ENCODE measurements around the gene CD44. TPM values are rescaled to one million over a fixed set of nuclear protein-coding genes. Genes with fewer than 3 reads are reported as not detected.

The CD44 gene
- total and polyA plus RNA-seq, 4 donors, result 4.1 to 26.9 (median 14.6) TPM

DNA sequence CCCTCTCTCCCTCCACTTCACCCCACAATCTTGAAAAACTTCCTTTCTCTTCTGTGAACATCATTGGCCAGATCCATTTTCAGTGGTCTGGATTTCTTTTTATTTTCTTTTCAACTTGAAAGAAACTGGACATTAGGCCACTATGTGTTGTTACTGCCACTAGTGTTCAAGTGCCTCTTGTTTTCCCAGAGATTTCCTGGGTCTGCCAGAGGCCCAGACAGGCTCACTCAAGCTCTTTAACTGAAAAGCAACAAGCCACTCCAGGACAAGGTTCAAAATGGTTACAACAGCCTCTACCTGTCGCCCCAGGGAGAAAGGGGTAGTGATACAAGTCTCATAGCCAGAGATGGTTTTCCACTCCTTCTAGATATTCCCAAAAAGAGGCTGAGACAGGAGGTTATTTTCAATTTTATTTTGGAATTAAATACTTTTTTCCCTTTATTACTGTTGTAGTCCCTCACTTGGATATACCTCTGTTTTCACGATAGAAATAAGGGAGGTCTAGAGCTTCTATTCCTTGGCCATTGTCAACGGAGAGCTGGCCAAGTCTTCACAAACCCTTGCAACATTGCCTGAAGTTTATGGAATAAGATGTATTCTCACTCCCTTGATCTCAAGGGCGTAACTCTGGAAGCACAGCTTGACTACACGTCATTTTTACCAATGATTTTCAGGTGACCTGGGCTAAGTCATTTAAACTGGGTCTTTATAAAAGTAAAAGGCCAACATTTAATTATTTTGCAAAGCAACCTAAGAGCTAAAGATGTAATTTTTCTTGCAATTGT, 92.3 kb downstream of the CD44 start:
- WGBS, result 93% methylated on average over 5 of the region's 5 CpGs
- Histone ChIP-seq H3K4me1 (ENCODE audit: control insufficient read depth in 4 of 4, insufficient read depth in 4 of 4, low read length in 3 of 4) (no peaks in the 10 kb centered on the region), H3K9me3 (ENCODE audit: control insufficient read depth in 4 of 4, low read length in 3 of 4) (no peaks in the 10 kb centered on the region), H3K36me3 (ENCODE audit: control insufficient read depth in 4 of 4, insufficient read depth in 3 of 4, low read depth in 1 of 4, low read length in 3 of 4) (no peaks in the 10 kb centered on the region), H3K27me3 (ENCODE audit: control insufficient read depth in 4 of 4, insufficient read depth in 4 of 4, low read length in 3 of 4) (no peaks in the 10 kb centered on the region), H3K9ac (ENCODE audit: low read depth in 1 of 2, low read length in 2 of 2) (no peak overlapping the region), H3K27ac (ENCODE audit: low read depth in 1 of 2, low read length in 2 of 2) (no peak overlapping the region), H3K4me3 (ENCODE audit: low read depth in 1 of 3, low read length in 3 of 3) (no peak overlapping the region)
- DNase-seq (ENCODE audit: low spot score), result no peak
- TF ChIP-seq GABPA (IDR thresholded peaks at IDR 0.05 in 1 of 2, conservative IDR thresholded peaks at IDR 0.05 in 1 of 2), result no peak
- no peak for TF ChIP-seq JUND (IDR thresholded peaks at IDR 0.05)

DNA sequence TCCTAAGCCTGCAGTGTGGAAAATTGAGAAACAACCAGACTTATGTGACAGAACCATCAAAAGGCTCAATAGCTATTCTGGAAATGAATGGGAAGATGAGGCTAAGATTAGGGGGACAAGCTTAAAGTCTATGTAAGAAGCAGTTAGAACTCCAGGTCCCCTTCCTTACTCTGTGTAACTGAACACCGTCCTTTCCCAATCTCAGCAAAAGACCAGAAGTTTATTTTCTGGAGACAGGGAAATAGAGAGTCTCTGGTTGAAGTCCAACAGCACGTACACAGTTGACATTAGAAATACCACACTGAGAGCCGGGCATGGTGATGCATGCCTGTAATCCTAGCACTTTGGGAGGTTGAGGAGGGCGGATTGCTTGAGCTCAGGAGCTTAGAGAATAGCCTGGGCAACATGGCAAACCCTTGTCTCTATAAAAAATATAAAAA, 93.9 kb downstream of the CD44 start:
- H3K36me3 ChIP-seq (ENCODE audit: control insufficient read depth in 4 of 4, insufficient read depth in 3 of 4, low read depth in 1 of 4, low read length in 3 of 4), result no peaks in the 10 kb centered on the region
- H3K27me3 ChIP-seq (ENCODE audit: control insufficient read depth in 4 of 4, insufficient read depth in 4 of 4, low read length in 3 of 4), result no peaks in the 10 kb centered on the region
- peaks cover 0 to 3% (median 0%) of the 10 kb centered on the region in 4 donors for H3K4me1 ChIP-seq (ENCODE audit: control insufficient read depth in 4 of 4, insufficient read depth in 4 of 4, low read length in 3 of 4)
- H3K4me3 ChIP-seq (ENCODE audit: low read depth in 1 of 3, low read length in 3 of 3), result no peak overlapping the region
- no peaks in the 10 kb centered on the region for H3K9me3 ChIP-seq (ENCODE audit: control insufficient read depth in 4 of 4, low read length in 3 of 4)
- TF ChIP-seq RXRA (IDR thresholded peaks at IDR 0.05) (no peak), HNF4A (conservative IDR thresholded peaks at IDR 0.05) (no peak), FOXA1 (IDR thresholded peaks at IDR 0.05) (no peak), FOXA2 (IDR thresholded peaks at IDR 0.05) (no peak), GABPA (IDR thresholded peaks at IDR 0.05 in 1 of 2, conservative IDR thresholded peaks at IDR 0.05 in 1 of 2) (no peak), NR2F2 (IDR thresholded peaks at IDR 0.05) (no peak), YY1 (IDR thresholded peaks at IDR 0.05) (no peak), SP1 (IDR thresholded peaks at IDR 0.05) (no peak), JUND (IDR thresholded peaks at IDR 0.05) (no peak), RAD21 (IDR thresholded peaks at IDR 0.05) (no peak), HNF4G (IDR thresholded peaks at IDR 0.05) (no peak), TAF1 (conservative IDR thresholded peaks at IDR 0.05) (no peak)
- TF ChIP-seq, protein P1, sequence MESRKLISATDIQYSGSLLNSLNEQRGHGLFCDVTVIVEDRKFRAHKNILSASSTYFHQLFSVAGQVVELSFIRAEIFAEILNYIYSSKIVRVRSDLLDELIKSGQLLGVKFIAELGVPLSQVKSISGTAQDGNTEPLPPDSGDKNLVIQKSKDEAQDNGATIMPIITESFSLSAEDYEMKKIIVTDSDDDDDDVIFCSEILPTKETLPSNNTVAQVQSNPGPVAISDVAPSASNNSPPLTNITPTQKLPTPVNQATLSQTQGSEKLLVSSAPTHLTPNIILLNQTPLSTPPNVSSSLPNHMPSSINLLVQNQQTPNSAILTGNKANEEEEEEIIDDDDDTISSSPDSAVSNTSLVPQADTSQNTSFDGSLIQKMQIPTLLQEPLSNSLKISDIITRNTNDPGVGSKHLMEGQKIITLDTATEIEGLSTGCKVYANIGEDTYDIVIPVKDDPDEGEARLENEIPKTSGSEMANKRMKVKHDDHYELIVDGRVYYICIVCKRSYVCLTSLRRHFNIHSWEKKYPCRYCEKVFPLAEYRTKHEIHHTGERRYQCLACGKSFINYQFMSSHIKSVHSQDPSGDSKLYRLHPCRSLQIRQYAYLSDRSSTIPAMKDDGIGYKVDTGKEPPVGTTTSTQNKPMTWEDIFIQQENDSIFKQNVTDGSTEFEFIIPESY (IDR thresholded peaks at IDR 0.05), result no peak
- TF ChIP-seq, protein P2, sequence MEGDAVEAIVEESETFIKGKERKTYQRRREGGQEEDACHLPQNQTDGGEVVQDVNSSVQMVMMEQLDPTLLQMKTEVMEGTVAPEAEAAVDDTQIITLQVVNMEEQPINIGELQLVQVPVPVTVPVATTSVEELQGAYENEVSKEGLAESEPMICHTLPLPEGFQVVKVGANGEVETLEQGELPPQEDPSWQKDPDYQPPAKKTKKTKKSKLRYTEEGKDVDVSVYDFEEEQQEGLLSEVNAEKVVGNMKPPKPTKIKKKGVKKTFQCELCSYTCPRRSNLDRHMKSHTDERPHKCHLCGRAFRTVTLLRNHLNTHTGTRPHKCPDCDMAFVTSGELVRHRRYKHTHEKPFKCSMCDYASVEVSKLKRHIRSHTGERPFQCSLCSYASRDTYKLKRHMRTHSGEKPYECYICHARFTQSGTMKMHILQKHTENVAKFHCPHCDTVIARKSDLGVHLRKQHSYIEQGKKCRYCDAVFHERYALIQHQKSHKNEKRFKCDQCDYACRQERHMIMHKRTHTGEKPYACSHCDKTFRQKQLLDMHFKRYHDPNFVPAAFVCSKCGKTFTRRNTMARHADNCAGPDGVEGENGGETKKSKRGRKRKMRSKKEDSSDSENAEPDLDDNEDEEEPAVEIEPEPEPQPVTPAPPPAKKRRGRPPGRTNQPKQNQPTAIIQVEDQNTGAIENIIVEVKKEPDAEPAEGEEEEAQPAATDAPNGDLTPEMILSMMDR (IDR thresholded peaks at IDR 0.05; ENCODE audit: low read depth, low read length, missing input control), result no peak
- TF ChIP-seq, protein P3, sequence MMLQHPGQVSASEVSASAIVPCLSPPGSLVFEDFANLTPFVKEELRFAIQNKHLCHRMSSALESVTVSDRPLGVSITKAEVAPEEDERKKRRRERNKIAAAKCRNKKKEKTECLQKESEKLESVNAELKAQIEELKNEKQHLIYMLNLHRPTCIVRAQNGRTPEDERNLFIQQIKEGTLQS (IDR thresholded peaks at IDR 0.05), result no peak
- TF ChIP-seq, protein P4, sequence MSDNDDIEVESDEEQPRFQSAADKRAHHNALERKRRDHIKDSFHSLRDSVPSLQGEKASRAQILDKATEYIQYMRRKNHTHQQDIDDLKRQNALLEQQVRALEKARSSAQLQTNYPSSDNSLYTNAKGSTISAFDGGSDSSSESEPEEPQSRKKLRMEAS (IDR thresholded peaks at IDR 0.05), result no peak
- TF ChIP-seq, protein P5, sequence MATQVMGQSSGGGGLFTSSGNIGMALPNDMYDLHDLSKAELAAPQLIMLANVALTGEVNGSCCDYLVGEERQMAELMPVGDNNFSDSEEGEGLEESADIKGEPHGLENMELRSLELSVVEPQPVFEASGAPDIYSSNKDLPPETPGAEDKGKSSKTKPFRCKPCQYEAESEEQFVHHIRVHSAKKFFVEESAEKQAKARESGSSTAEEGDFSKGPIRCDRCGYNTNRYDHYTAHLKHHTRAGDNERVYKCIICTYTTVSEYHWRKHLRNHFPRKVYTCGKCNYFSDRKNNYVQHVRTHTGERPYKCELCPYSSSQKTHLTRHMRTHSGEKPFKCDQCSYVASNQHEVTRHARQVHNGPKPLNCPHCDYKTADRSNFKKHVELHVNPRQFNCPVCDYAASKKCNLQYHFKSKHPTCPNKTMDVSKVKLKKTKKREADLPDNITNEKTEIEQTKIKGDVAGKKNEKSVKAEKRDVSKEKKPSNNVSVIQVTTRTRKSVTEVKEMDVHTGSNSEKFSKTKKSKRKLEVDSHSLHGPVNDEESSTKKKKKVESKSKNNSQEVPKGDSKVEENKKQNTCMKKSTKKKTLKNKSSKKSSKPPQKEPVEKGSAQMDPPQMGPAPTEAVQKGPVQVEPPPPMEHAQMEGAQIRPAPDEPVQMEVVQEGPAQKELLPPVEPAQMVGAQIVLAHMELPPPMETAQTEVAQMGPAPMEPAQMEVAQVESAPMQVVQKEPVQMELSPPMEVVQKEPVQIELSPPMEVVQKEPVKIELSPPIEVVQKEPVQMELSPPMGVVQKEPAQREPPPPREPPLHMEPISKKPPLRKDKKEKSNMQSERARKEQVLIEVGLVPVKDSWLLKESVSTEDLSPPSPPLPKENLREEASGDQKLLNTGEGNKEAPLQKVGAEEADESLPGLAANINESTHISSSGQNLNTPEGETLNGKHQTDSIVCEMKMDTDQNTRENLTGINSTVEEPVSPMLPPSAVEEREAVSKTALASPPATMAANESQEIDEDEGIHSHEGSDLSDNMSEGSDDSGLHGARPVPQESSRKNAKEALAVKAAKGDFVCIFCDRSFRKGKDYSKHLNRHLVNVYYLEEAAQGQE (IDR thresholded peaks at IDR 0.05), result no peak
- no peak overlapping the region for H3K9ac ChIP-seq (ENCODE audit: low read depth in 1 of 2, low read length in 2 of 2)
- WGBS, result 79% methylated on average over 4 of the region's 4 CpGs
- no peak for DNase-seq (ENCODE audit: low spot score)
- H3K27ac ChIP-seq (ENCODE audit: low read depth in 1 of 2, low read length in 2 of 2), result no peak overlapping the region
